Spinal cord (tissue), 10 donors: ENCODE data around the gene RAB26. TPM values are rescaled to one million over a fixed set of nuclear protein-coding genes. Genes with fewer than 3 reads are reported as not detected.
"Not testable (repeated sequence)": the region's sequence is repeated elsewhere in the genome, so short reads cannot be mapped to it uniquely, and the experiment has no call there.

Experiments used
- DNase-seq, 6 donors: peaks; one replicate each; pipeline versions ENCODE4 v3.0.0 to v3.0.0-alpha.2; 2013 to 2015; ENCODE audit warnings: low spot score in 6 of 6, low read depth in 4 of 6
- H3K27ac ChIP-seq: one replicate; pipeline ENCODE4 v1.5.1; 2013; ENCODE audit warnings: low read depth, low read length, control low read depth
- H3K27me3 ChIP-seq: one replicate; pipeline ENCODE4 v1.6.1; 2013; ENCODE audit warnings: low read length; ENCODE audit not compliant: control insufficient read depth, insufficient read depth
- H3K36me3 ChIP-seq: one replicate; pipeline ENCODE4 v1.6.1; 2013; ENCODE audit warnings: low read length; ENCODE audit not compliant: control insufficient read depth, insufficient read depth
- H3K4me1 ChIP-seq: one replicate; pipeline ENCODE4 v1.6.1; 2013; ENCODE audit warnings: low read length; ENCODE audit not compliant: control insufficient read depth, insufficient read depth
- H3K4me3 ChIP-seq: one replicate; pipeline ENCODE4 v1.5.1; 2013; ENCODE audit warnings: low read depth, low read length, control low read depth
- H3K9me3 ChIP-seq: one replicate; pipeline ENCODE4 v1.6.1; 2013; ENCODE audit warnings: low read length; ENCODE audit not compliant: control insufficient read depth, insufficient read depth
- WGBS: methylation state at CpG from one replicate; pipeline ENCODE4 v1.1.5; 2013; ENCODE audit warnings: missing lambda C conversion rate; ENCODE audit not compliant: insufficient coverage; 5-methylcytosine and 5-hydroxymethylcytosine counted together
- polyA plus RNA-seq, 2 donors: library from polyadenylated mRNA; unstranded; fragments of 120-200 nt; gene quantifications; one replicate each; pipeline ENCODE4 v1.2.1, GENCODE V29; 2013; ENCODE audit not compliant: insufficient read length in 2 of 2
- total RNA-seq, 2 donors: library from RNA; depleted of rRNA in 1 of 2; stranded (reverse); fragments of 120-200 nt in 1 of 2; fragments of >200 nt in 1 of 2; gene quantifications; one replicate each; pipeline versions ENCODE4 v1.2.3 to v1.2.4, GENCODE V29; 2013 to 2014
- donor health status: healthy.

RAB26 gene
- total and polyA plus RNA-seq, 4 donors: 6.6 to 29.8 (median 17.5) TPM

DNA sequence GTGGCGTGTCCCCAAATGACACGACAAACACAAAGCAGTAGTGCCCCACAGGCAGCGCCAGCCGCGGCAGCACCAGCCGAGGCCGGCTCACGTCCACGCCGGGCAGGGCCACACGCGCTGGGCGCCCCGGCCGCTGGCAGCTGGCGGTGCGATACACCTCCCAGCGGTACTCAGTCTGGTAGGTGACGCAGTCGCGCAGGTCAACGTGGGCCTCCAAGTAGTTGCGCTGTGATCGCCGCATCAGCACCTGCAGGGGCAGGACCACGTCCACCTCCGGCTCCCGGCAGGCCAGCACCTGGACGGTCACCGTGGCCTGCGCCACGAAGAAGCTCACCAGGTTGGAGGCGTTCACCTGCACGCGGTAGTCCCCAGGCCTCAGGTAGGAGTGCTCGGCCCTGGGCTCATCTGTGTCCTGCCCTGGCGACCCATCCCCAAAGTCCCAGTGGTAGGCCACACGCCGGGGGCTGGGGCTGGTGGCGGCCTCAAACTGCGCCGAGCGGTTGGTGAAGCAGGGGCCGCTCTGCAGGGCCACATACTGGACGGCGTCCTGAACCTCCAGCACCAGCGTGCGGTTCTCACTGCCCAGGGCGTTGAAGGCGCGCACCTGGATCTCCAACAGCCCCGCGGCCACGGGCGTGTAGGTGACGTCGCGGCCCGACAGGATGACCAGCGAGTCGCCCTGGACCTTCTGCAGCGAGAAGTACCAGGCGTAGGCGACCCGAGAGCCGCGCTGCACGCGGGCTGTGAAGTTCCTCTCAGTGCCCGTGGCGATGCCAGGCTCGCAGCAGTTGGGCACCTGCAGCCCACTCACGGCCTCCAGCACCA lies 39.8 kb upstream of the RAB26 start:
- WGBS: 97% methylated on average over 71 of the region's 73 CpGs
- not testable (repeated sequence) for H3K4me1 ChIP-seq, H3K4me3 ChIP-seq, H3K27me3 ChIP-seq, DNase-seq, H3K27ac ChIP-seq, H3K9me3 ChIP-seq
- peaks cover 91% of the 10 kb centered on the region for H3K36me3 ChIP-seq

DNA sequence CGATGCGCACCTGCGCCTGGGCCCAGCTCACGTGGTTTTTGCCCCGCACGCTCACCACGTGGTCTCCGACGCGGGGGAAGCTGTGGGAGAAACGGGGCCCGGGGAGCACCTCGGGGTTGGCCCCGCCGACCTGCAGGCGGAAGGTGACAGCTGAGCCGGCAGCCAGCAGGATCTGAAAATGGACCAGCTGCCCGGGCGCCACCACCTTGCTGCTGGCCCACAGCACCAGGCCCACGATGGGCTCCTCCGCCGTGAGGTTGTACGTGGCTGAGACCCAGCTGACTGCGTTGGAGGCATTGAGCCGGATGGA lies 39.2 kb upstream of the RAB26 start:
- not testable (repeated sequence) for H3K4me3 ChIP-seq, H3K9me3 ChIP-seq, H3K4me1 ChIP-seq, H3K27me3 ChIP-seq, DNase-seq, H3K27ac ChIP-seq
- WGBS: 97% methylated on average over 25 of the region's 25 CpGs
- peaks cover 96% of the 10 kb centered on the region for H3K36me3 ChIP-seq

DNA sequence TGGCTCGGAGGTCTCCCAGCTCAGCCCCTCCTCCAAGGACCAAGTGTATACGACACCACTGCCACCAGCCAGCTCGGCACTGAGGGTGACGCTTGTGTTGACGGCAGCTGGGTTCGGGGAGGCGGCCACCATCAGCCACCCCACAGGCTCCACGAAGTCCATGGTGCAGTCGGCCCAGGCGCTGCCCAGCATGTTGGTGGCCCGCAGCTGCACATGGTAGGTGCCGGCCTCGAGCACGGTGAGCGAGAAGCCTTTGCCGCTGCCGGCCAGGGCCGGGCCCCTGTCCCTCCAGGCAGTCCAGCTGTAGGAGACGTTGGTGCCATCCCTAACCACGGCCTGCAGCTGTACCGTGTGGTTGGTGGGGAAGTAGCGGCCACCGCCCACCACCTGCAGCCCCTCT lies 38.6 kb upstream of the RAB26 start:
- H3K27ac ChIP-seq, H3K27me3 ChIP-seq, H3K4me1 ChIP-seq, H3K4me3 ChIP-seq, DNase-seq, H3K9me3 ChIP-seq: not testable (repeated sequence)
- H3K36me3 ChIP-seq: peaks cover 97% of the 10 kb centered on the region
- 96% methylated on average over 14 of the region's 23 CpGs for whole genome bisulfite sequencing

DNA sequence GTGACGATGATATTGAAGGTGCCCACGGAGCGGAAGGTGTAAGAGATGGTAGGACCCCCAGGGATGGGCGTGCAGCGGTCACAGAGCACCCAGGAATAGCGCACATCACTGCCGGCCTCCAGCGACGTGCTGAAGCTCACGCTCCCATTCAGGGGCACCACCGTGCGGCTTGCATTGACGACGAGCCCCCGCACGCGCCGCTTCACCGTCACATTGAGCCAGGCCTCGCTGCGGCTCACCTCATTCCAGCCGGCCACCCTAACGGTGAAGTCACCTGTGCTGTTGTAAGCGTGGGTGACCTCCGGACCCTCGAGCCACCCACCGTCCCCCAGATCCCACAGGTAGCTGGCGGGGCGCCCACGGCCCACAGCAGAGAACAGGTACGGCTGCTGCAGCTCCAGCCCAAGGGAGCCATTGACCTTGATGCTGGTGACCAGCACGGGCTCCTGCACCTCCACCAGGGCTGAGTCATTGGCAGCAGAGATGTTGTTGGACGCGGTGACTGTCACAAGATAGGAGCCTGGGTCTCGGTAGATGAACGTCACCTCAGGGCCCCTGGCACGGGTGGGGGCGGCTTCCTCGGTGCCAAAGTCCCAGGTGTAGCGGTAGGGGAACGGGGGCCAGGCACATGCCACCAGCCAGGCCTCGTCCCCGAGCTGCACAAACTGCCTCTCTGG lies 38.0 kb upstream of the RAB26 start:
- not testable (repeated sequence) for H3K27ac ChIP-seq, H3K4me1 ChIP-seq, H3K9me3 ChIP-seq, H3K4me3 ChIP-seq, H3K27me3 ChIP-seq, DNase-seq
- H3K36me3 ChIP-seq: peaks cover 97% of the 10 kb centered on the region
- WGBS: 94% methylated on average over 28 of the region's 43 CpGs

DNA sequence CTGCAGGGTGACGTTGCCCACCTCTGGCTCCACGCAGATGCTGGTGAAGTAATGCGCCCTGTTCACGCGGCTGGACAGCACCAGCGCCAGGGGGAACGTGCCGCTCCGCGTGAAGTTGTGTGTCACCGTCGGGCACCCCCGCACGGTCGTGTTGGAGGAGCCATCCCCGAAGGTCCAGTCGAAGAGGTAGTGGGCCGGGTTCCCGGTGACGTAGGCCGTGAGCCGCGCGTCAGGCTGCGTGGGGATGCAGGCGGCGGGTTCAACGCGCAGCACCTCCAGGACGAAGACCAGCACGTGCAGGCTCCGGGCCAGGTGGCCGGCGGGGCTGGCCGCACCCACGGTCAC lies 37.4 kb upstream of the RAB26 start:
- peaks cover 96% of the 10 kb centered on the region for H3K36me3 ChIP-seq
- not testable (repeated sequence) for DNase-seq, H3K9me3 ChIP-seq, H3K4me3 ChIP-seq, H3K27ac ChIP-seq, H3K27me3 ChIP-seq, H3K4me1 ChIP-seq
- WGBS: 96% methylated on average over 35 of the region's 36 CpGs

DNA sequence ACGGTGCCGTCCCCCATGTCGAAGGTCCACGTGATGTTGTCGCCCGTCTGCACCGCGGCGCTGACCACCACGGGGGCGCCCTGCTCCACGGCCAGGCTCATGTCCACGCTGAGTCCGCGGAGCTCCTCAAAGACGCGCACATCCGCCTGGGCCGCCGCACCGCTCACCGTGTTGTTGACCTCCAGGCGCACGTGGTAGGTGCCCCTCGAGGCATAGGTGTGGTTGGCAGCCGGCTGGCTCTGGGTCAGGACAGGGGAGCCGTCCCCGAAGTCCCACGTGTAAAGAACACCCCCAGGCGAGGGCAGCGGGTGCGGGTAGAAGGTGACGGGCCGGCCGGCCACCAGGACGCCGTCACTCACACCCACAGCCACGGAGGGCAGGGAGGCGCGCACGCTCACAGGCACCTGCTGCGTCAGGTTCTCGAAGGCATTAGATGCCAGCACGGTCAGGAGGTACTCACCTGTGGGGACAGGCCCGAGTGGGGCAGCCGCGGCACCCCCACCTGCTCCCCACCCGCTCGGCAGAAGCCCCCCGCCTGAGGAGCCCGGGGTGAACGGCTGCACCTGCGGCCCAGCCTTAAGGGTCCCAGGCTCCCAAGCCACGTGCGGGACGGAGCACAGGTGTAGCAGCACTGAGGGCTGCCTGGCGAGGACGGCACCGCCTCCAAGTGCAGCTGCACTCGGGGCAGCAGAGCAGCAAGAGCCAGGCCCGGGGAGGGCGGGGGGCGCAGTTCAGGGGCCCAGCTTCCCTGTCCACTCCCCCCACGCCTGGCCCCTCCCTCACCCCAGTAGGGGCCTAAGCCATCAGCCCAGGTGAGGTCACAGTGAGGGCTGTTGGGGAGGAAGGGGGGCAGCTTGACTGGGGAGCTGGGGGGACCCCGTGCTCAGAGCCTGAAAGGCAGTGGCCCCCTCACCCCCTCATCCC lies 36.8 kb upstream of the RAB26 start:
- H3K27ac ChIP-seq, H3K27me3 ChIP-seq, H3K9me3 ChIP-seq, DNase-seq, H3K4me3 ChIP-seq, H3K4me1 ChIP-seq: not testable (repeated sequence)
- peaks cover 97% of the 10 kb centered on the region for H3K36me3 ChIP-seq
- 97% methylated on average over 46 of the region's 65 CpGs for WGBS

DNA sequence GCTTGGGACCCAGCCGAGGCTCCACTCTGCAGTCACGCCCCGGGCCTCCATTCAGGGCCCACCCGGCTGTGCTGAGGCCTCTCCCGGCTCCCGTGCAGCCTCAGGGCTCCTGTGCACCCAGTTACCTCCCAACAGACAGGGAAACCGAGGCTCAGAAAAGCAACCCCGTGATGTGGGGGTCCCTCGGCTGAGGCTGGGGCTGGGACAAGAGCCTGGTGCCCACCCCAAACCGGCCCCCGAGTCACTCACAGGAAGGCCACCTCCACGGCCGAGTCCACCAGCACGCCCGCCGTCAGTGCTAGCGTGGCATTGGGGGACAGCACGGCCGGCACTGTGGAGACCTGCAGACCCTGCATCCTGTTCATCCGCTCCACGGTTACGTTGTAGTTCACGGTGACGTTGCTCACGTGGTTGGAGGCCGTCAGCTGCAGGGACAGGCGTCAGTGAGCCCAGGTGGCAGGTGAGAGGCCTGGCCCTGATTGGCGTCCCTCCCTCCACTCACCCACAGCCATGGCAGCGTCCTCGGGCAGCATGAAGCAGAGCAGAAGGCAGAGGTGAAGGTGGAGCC lies 35.8 kb upstream of the RAB26 start:
- not testable (repeated sequence) for DNase-seq, H3K27ac ChIP-seq, H3K4me3 ChIP-seq, H3K9me3 ChIP-seq, H3K4me1 ChIP-seq, H3K27me3 ChIP-seq
- 89% methylated on average over 27 of the region's 30 CpGs for WGBS
- peaks cover 96% of the 10 kb centered on the region for H3K36me3 ChIP-seq

DNA sequence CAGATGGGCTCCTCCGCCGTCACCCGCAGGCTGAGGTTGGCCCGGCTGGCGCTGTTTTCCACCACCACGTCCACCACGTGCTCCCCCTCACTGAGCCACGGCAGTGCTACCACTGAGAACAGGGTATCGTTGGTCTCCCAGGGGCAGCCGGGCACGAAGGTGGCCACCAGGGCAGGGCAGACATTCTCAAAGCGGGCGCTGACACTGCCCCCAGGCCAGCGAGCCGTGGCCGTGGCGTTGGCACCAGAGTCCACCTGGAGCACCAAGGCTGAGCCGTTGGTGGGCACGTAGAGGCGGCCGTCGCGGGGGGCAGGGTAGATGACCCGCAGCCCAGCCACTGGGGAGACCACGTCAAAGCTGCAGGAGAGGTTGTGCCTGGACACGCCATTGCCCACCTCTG lies 34.2 kb upstream of the RAB26 start:
- H3K4me1 ChIP-seq, H3K27ac ChIP-seq, H3K9me3 ChIP-seq, H3K27me3 ChIP-seq, H3K4me3 ChIP-seq, DNase-seq: not testable (repeated sequence)
- peaks cover 86% of the 10 kb centered on the region for H3K36me3 ChIP-seq
- WGBS: 96% methylated on average over 24 of the region's 26 CpGs

DNA sequence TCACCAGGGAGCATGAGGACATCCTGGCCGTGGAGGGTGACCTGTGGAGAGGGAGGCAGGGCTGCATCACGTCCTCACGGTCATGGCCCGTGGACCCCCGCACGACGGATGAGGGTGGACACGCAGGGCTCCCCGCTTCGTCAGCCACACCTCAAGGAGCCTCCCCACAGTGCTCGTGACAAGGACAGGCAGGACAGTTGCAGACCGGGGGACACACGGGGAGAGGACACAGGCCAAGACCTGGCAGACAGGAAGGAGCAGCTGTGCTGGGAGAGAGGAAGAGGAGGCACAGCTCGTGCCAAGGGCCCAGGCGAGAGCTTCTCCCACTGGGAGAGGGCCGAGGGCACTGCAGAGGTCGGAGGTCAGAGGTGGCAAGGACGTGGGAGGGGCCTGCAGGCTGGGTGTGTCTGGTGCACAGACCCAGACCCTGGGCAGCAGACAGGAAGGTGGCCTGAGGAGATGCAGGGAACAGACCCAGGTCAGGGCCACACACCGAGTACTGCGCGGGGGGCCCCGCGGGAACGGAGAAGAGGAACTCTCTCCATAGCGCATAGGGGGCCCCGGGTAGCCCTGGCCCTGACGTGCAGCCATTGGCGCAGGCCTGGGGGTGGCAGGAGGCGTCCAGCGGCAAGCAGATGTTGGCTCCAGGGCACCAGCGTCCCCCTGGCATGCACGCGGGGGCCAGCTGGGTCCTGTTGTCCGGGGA lies 33.4 kb upstream of the RAB26 start:
- H3K4me1 ChIP-seq, H3K27ac ChIP-seq, H3K27me3 ChIP-seq, DNase-seq, H3K4me3 ChIP-seq, H3K9me3 ChIP-seq: not testable (repeated sequence)
- peaks cover 78% of the 10 kb centered on the region for H3K36me3 ChIP-seq
- WGBS: 86% methylated on average over 12 of the region's 34 CpGs
